Nephron progenitor cell (in vitro differentiated cells): Measurements from ENCODE around the gene MORN4.
A peak's percentile ranks its signal among the peaks of the same experiment; 100 is the strongest.

Source experiments
- DNase-seq: peaks from one replicate; pipeline ENCODE4 v3.0.0; 2021
- H3K27ac Mint-ChIP-seq: 2 replicates; pipeline ENCODE4 v1.8.0; 2021; ENCODE audit warnings: mild to moderate bottlenecking, moderate library complexity, mixed read lengths
- H3K27me3 Mint-ChIP-seq: 2 replicates; pipeline ENCODE4 v1.8.0; 2021; ENCODE audit warnings: mild to moderate bottlenecking, low read depth, mixed read lengths; ENCODE audit not compliant: poor library complexity
- H3K36me3 Mint-ChIP-seq: 2 replicates; pipeline ENCODE4 v1.8.0; 2021; ENCODE audit warnings: low read depth, mixed read lengths
- H3K4me1 Mint-ChIP-seq: 2 replicates; pipeline ENCODE4 v1.8.0; 2021; ENCODE audit warnings: mixed read lengths
- H3K4me3 Mint-ChIP-seq: 2 replicates; pipeline ENCODE4 v1.8.0; 2021; ENCODE audit warnings: mild to moderate bottlenecking, moderate library complexity, mixed read lengths
- H3K9me3 Mint-ChIP-seq: 2 replicates; pipeline ENCODE4 v1.8.0; 2021; ENCODE audit warnings: mild to moderate bottlenecking, moderate library complexity, mixed read lengths
- CTCF ChIP-seq: fragments of 200-600 bp; sonication (generic); IDR thresholded peaks from 2 replicates; pipeline ENCODE4 v1.5.0; 2021; ENCODE audit warnings: antibody characterized with exemption

The MORN4 gene

GRCh38 chr10:97575127-97575668, 58.1 kb downstream of the MORN4 start:
- no peak overlapping the region for H3K4me3 Mint-ChIP-seq
- DNase-seq = no peak
- H3K36me3 Mint-ChIP-seq = no peaks in the 10 kb centered on the region
- no peaks in the 10 kb centered on the region for H3K9me3 Mint-ChIP-seq
- H3K27me3 Mint-ChIP-seq = no peaks in the 10 kb centered on the region
- H3K27ac Mint-ChIP-seq = no peak overlapping the region
- TF ChIP-seq CTCF = no peak
- peaks cover 24% of the 10 kb centered on the region for H3K4me1 Mint-ChIP-seq

GRCh38 chr10:97574374-97575126, 58.8 kb downstream of the MORN4 start:
- no peak for TF ChIP-seq CTCF
- Mint-ChIP-seq H3K4me1 (peaks cover 24% of the 10 kb centered on the region), H3K4me3 (no peak overlapping the region), H3K36me3 (no peaks in the 10 kb centered on the region), H3K27me3 (no peaks in the 10 kb centered on the region), H3K27ac (peak overlapping the region; percentile 1), H3K9me3 (no peaks in the 10 kb centered on the region)
- no peak for DNase-seq

- Mint-ChIP-seq H3K27me3 (no peaks in the 10 kb centered on the region), H3K9me3 (no peaks in the 10 kb centered on the region), H3K4me3 (no peak overlapping the region), H3K4me1 (peaks cover 24% of the 10 kb centered on the region), H3K36me3 (no peaks in the 10 kb centered on the region), H3K27ac (no peak overlapping the region)
- no peak for TF ChIP-seq CTCF
- no peak for DNase-seq
These were observed 59.6 kb downstream of the MORN4 start for GRCh38 chr10:97573672-97574071.

GRCh38 chr10:97573021-97573420, 60.3 kb downstream of the MORN4 start:
- H3K9me3 Mint-ChIP-seq = no peaks in the 10 kb centered on the region
- no peaks in the 10 kb centered on the region for H3K36me3 Mint-ChIP-seq
- peaks cover 24% of the 10 kb centered on the region for H3K4me1 Mint-ChIP-seq
- H3K4me3 Mint-ChIP-seq = no peak overlapping the region
- no peak for TF ChIP-seq CTCF
- H3K27me3 Mint-ChIP-seq = no peaks in the 10 kb centered on the region
- H3K27ac Mint-ChIP-seq = peak overlapping the region; percentile 23
- DNase-seq = no peak

GRCh38 chr10:97572214-97572989, 60.9 kb downstream of the MORN4 start, which contains the start of gene ANKRD2:
ANKRD2 (plus strand) TSS chr10:97572779; CDS start chr10:97572789, 10 bp downstream.
- peak; percentile 77 for TF ChIP-seq CTCF
- Mint-ChIP-seq H3K27ac (peak within 1 kb of the TSS; percentile 23), H3K4me3 (no peak within 1 kb of the TSS), H3K36me3 (no peaks in the 10 kb centered on the region), H3K9me3 (no peaks in the 10 kb centered on the region), H3K4me1 (peaks cover 24% of the 10 kb centered on the region), H3K27me3 (no peaks in the 10 kb centered on the region)
- peak; percentile 74 for DNase-seq
